Cardiac fibroblast (primary cell): Measurements from ENCODE around the gene CD93.

Experiments
- DNase-seq, 2 donors: peaks; one replicate each; pipeline versions ENCODE4 v3.0.0 to v3.0.0-alpha.2; 2010; ENCODE audit warnings: low read depth in 2 of 2
- H3K4me3 ChIP-seq, 2 donors: replicated peaks in 1 of 2; 1 replicate in 1 of 2; 2 replicates in 1 of 2; pipeline ENCODE4 v1.5.1; 2011; ENCODE audit warnings: low read depth in 2 of 2, low read length in 2 of 2, mild to moderate bottlenecking in 2 of 2, moderate library complexity in 1 of 2
- TF ChIP-seq, protein P1 (sequence below): IDR thresholded peaks from one replicate; pipeline ENCODE4 v1.5.1; 2011; ENCODE audit warnings: low read depth, mild to moderate bottlenecking, low read length, inconsistent platforms

Gene CD93

DNA sequence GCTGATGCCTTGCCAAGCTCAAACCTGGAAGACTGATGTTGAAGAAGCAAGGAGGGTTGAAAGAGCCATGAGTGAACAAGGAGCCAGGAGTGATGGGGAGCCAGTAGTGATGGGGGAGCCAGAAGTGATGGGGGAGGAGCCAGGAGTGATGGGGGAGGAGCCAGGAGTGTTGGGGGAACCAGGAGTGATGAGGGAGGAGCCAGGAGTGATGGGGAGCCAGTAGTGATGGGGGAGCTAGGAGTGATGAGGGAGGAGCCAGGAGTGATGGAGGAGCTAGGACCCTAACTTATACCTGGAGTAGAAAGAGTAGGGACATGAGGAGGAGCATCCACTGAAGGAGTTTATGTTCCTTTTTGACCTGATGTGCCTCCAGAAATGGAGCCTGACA lies 14.6 kb upstream of the CD93 start:
- TF ChIP-seq, protein P1, sequence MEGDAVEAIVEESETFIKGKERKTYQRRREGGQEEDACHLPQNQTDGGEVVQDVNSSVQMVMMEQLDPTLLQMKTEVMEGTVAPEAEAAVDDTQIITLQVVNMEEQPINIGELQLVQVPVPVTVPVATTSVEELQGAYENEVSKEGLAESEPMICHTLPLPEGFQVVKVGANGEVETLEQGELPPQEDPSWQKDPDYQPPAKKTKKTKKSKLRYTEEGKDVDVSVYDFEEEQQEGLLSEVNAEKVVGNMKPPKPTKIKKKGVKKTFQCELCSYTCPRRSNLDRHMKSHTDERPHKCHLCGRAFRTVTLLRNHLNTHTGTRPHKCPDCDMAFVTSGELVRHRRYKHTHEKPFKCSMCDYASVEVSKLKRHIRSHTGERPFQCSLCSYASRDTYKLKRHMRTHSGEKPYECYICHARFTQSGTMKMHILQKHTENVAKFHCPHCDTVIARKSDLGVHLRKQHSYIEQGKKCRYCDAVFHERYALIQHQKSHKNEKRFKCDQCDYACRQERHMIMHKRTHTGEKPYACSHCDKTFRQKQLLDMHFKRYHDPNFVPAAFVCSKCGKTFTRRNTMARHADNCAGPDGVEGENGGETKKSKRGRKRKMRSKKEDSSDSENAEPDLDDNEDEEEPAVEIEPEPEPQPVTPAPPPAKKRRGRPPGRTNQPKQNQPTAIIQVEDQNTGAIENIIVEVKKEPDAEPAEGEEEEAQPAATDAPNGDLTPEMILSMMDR: no peak
- no peak overlapping the region for H3K4me3 ChIP-seq
- DNase-seq: no peak

DNA sequence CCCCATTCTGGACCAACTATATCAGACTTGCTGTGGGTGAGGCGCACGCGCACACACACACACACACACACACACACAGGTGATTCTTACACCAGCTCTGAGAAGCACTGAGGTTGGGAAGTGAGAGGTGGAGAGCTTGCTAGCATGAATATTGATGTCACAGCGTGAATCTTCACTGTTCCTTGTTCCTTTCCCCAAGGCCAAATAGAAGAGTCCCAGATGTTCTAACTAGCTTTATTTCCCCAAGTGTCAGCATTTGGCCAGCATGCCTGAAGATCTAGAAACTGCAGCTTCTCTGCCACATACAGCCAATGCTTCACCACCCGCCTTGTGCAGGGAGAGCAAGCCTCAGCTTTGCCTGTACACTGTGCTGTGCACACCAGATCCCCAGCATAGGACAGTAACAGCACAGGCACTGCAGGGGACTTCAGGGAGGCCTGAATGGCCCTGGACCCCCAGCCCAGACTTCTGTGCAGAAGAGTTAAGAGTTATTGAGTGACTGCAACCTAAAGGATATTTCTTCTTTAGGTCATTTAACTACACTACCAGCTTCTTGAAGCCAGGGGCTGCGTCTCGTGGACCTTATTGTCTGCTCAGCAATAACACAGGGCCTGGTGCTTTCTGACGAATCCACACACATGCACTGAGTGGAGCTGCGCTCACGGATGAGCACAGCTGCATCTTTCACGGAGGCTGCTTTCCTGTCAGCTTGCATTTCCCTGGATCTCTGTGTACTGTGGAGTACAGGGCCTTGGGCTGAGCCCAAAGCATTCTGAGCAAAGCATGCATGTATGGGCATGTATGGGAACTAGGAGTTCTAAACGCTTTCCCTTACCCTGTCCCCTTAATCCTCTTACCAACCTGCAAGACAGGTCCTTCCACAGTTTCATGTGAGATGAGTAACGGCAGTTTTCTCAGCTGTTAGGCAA lies 13.9 kb upstream of the CD93 start:
- no peak overlapping the region for H3K4me3 ChIP-seq
- no peak for DNase-seq
- TF ChIP-seq, protein P1: no peak

DNA sequence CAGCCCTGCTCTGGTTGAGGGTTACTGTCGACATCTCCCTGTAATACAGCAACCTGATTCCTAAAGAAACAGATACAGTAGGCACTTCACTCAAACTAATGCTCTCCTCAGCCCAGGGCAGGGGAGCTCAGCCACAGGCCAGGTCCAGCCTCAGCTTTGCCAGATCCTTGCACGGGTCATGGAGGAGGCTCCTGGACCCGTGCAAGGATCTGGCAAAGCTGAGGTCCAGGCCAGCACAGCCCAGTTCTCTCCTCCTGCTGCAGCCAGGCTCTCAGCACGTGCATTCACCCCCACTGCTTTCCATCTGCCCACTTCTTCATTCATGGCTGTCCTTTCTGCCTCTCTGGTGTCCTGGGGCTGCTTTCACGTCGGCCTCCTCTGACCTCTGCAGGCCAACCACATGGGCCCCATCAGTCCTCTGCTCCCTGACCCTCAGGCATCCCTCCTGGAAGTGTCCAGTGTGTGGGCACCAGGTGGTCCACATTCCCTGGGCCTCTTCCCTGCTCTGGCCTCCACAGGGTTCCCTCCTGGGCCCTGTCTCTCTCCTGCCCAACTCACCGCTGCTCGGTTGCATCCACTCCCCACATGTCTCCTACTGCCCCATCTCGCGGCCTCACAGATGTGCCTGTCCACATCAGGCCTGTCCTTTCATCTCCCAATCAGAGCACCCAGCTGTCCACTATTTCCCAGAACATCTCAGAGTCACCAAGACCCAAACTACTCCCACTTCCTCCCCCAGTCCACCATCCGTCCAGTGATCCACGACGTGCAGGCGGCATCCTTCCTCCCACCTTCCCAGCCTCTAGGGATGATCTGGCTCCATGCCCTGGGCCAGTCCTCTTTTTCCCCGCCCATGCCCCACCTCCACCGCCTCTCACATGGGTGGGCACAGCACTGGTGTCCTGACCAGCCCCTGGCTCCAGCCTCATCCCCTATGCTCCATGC lies 11.8 kb upstream of the CD93 start:
- TF ChIP-seq, protein P1: no peak
- H3K4me3 ChIP-seq: no peak overlapping the region
- DNase-seq: no peak

DNA sequence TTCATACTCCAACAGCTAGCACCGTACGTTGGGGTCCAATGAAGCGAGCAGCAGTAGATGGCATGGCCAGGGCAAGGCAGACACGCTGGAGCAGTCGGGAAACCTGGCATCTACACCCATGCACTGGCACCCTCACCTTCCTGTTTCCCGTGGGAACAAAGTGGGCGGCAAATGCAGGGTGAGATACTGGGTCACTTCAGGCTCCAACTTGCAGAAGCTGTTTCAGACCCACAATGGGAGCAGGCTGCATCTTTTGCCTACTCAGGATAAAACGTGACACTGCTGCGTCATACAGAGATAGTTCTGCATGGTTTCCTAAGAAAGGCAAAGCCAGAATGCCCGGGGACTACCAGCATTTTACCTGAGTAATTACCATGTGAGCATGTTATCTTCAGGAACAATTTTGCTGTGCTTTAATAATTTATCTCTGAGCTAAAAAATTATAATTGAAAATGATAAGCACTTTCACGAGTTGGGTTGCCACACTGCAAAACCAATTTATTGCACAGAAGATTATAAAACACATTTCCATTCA lies 10.9 kb upstream of the CD93 start:
- no peak for DNase-seq
- no peak overlapping the region for H3K4me3 ChIP-seq
- TF ChIP-seq, protein P1: no peak

DNA sequence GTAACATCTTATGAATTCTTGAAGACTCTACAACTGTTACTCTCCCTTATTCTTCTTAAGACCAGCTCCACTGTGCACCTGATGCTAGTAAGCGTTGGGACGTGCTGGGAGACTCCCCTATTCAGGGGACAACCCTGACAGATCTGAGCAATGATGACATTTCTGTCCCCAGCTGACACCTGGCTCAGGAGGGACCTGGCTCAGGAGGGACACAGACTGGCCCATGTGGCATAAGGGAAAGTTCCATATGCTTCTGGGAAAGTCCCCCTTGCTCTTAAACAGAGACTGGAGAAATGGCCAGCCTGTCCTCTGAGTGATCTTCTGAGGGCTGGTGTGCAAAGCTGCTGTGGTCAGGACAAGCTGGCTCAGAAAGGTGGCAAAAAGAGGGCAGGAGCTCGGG lies 10.0 kb upstream of the CD93 start:
- TF ChIP-seq, protein P1: no peak
- H3K4me3 ChIP-seq: no peak overlapping the region
- DNase-seq: no peak

DNA sequence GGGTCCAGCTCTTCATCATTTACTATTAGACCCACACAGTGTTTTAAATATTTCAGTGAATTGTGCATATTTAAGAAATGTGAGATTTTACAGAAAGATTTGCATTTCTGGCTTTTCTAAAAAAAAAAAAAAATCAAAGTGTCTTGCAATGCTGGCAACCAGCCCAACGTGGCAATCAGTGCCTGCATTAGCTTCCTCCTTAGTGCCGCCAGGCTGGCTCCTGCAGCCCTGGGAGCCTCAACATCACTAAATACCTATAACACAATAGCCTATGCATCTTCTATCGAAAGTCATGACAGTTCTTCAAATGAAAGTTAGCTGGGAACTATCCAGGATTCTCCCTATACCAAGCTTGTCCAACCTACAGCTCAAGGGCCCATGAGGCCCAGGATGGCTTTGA lies 9.4 kb upstream of the CD93 start:
- DNase-seq: no peak
- no peak overlapping the region for H3K4me3 ChIP-seq
- TF ChIP-seq, protein P1: no peak
